ENCODE results near the gene CHEK2.
"Not testable (repeated sequence)": the region's sequence is repeated elsewhere in the genome, so short reads cannot be mapped to it uniquely, and the experiment has no call there.

DNA sequence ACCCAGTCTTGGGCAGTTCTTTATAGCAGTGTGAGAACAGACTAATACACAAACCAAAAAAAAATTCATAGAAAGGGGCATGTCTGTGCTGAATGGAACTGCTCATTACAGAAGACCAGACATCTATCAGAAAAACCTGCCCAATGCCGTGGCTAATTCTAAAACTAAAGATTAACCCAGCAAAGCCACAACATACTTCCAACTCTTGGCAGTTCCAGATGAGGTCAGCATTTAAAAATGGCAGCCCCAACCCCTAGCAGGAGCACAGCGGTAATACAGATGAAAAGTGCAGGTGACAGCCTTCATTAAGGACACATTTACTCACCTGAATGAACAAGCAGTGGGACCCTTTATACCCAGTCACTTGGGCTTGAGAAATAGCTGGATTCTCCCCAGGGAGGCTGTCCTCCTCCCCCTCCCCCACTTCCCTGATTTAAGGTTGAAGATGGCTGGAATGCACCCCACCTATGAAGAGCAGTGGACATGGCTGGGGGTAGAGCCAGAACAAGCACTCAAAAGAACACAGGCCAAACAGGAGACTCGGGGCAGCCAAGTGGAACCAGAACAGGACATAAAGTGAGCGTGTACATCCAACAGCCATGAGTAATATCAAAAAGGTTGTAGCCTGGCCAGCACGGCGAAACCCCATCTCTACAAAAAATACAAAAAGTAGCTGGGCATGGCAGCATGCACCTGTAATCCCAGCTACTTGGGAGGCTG, 48.4 kb downstream of the CHEK2 start:
- TF ChIP-seq, protein P1, sequence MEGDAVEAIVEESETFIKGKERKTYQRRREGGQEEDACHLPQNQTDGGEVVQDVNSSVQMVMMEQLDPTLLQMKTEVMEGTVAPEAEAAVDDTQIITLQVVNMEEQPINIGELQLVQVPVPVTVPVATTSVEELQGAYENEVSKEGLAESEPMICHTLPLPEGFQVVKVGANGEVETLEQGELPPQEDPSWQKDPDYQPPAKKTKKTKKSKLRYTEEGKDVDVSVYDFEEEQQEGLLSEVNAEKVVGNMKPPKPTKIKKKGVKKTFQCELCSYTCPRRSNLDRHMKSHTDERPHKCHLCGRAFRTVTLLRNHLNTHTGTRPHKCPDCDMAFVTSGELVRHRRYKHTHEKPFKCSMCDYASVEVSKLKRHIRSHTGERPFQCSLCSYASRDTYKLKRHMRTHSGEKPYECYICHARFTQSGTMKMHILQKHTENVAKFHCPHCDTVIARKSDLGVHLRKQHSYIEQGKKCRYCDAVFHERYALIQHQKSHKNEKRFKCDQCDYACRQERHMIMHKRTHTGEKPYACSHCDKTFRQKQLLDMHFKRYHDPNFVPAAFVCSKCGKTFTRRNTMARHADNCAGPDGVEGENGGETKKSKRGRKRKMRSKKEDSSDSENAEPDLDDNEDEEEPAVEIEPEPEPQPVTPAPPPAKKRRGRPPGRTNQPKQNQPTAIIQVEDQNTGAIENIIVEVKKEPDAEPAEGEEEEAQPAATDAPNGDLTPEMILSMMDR (IDR thresholded peaks at IDR 0.05): not testable (repeated sequence)
- not testable (repeated sequence) for TF ChIP-seq POLR2A (IDR thresholded peaks at IDR 0.05)

All from right lobe of liver (tissue), 4 donors.